ENCODE measurements around the gene MARS1. TPM values are rescaled to one million over a fixed set of nuclear protein-coding genes. Genes with fewer than 3 reads are reported as not detected.

The MARS1 gene
- total RNA-seq, 1 donor from 2014 or later = 290 TPM

DNA sequence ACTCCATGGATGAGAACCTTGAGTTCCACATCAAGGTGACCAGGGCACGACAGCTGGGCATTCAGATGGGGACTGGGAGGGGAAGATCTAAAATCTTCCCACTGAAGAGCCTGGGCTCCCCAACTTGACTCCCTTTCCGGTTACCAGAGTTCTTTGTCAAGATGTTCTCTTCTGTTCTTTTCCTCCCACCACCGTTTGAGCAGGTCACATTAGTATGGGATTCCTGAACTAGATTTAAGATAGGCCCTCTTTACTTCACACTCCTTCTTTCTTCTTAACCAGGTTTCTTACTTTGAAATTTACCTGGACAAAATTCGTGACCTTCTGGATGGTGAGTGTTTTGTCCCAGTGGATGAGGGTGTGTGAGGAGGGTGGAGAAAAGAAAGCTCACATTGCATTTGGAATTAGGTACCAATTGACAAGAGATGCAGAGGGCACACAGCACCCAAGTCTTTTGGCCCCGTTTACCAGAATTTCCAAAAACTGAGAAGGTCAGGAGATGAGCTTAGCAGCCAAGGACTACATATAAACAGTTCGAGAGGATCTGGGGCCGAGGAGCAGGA lies 76.4 kb downstream of the MARS1 start:
- H3K4me1 Mint-ChIP-seq (ENCODE audit: low read depth) = no peaks in the 10 kb centered on the region
- H3K27me3 Mint-ChIP-seq = peaks cover 5% of the 10 kb centered on the region
- DNase-seq (ENCODE audit: low spot score, unreplicated experiment) = no peak
- no peak overlapping the region for H3K4me3 Mint-ChIP-seq (ENCODE audit: low read depth)
- H3K9me3 Mint-ChIP-seq (ENCODE audit: low read depth) = no peaks in the 10 kb centered on the region
- no peaks in the 10 kb centered on the region for H3K36me3 Mint-ChIP-seq (ENCODE audit: insufficient read depth)
- TF ChIP-seq, protein P1, sequence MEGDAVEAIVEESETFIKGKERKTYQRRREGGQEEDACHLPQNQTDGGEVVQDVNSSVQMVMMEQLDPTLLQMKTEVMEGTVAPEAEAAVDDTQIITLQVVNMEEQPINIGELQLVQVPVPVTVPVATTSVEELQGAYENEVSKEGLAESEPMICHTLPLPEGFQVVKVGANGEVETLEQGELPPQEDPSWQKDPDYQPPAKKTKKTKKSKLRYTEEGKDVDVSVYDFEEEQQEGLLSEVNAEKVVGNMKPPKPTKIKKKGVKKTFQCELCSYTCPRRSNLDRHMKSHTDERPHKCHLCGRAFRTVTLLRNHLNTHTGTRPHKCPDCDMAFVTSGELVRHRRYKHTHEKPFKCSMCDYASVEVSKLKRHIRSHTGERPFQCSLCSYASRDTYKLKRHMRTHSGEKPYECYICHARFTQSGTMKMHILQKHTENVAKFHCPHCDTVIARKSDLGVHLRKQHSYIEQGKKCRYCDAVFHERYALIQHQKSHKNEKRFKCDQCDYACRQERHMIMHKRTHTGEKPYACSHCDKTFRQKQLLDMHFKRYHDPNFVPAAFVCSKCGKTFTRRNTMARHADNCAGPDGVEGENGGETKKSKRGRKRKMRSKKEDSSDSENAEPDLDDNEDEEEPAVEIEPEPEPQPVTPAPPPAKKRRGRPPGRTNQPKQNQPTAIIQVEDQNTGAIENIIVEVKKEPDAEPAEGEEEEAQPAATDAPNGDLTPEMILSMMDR (IDR thresholded peaks at IDR 0.05; ENCODE audit: unreplicated experiment) = no peak
- H3K27ac Mint-ChIP-seq = no peak overlapping the region

Small RNA genes lying within 50 kb of the gene (microRNA-seq; reads per million reads assigned to microRNA genes)
- gene MIR616 (ENCODE audit: borderline number of aligned reads, unreplicated experiment) (2.4 reads per million), gene MIR6758 (ENCODE audit: borderline number of aligned reads, unreplicated experiment) (4.8 reads per million)

Other genes starting within 250 kb of the MARS1 start
- 6.0 and 6.1 TPM in 2 replicates for gene STAC3, start 236.9 kb upstream of the MARS1 start, total RNA-seq
- 85.9 and 86.8 TPM in 2 replicates for gene R3HDM2, start 57.0 kb upstream of the MARS1 start, total RNA-seq
- 0.16 TPM in 1 of 2 replicates, not detected in the other for gene INHBC, start 53.3 kb upstream of the MARS1 start, total RNA-seq
- 1.2 and 2.0 TPM in 2 replicates for gene INHBE, start 32.8 kb upstream of the MARS1 start, total RNA-seq
- 0.89 and 0.91 TPM in 2 replicates for gene GLI1, start 28.3 kb upstream of the MARS1 start, total RNA-seq
- 2.6 and 2.8 TPM in 2 replicates for gene ARHGAP9, start 8.2 kb upstream of the MARS1 start, total RNA-seq
- 15.7 and 18.5 TPM in 2 replicates for gene DDIT3, start 32.4 kb downstream of the MARS1 start, total RNA-seq
- gene MBD6, start 34.8 kb downstream of the MARS1 start, total RNA-seq = 158 and 159 TPM in 2 replicates
- 144 and 153 TPM in 2 replicates for gene DCTN2, start 59.1 kb downstream of the MARS1 start, total RNA-seq
- 2.5 and 2.8 TPM in 2 replicates for gene KIF5A, start 62.0 kb downstream of the MARS1 start, total RNA-seq
- 38.4 and 39.0 TPM in 2 replicates for gene PIP4K2C, start 103.1 kb downstream of the MARS1 start, total RNA-seq
- 79.9 and 83.0 TPM in 2 replicates for gene DTX3, start 116.8 kb downstream of the MARS1 start, total RNA-seq
- 17.0 and 18.4 TPM in 2 replicates for gene ARHGEF25, start 123.4 kb downstream of the MARS1 start, total RNA-seq
- 0.73 and 1.1 TPM in 2 replicates for gene B4GALNT1, start 145.1 kb downstream of the MARS1 start, total RNA-seq
- gene OS9, start 206.1 kb downstream of the MARS1 start, total RNA-seq = 197 and 204 TPM in 2 replicates